ENCODE measurements around the gene KSR2. TPM values are rescaled to one million over a fixed set of nuclear protein-coding genes. Genes with fewer than 3 reads are reported as not detected.

Gene KSR2
- total and polyA plus RNA-seq, 2 donors from 2014 or later = 0.34 to 2.9 TPM

DNA sequence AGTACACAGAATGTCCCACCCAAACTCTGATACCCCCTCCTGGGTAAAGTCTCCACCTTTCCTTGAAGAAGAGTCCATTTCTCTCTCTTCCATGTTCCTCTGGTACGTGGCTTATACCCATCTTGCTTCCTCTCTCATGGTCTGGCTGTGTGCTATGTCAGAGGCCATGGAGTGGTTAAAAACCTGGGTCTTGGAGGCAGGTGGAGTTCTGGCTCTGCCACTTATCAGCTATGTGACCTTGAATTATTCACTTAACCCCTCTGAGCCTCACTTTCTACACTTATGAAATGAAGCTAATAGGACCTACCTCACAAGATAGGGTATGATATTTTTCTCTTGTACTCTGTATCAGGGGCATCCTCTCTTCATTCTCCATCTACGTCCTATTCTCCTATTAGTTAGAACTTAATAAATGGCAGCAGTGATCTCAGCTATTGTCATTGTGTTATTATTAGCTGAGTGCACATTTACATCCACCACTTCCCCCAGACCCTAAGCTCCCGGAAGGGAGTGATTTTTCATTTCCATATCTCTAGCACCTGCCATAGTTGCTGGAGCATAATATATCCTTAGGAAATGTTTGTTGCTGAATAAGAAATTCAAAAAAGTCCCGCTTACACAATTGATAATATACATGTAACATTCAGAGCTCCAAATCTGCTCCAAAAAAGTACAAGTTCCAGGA is 547.6 kb downstream of the KSR2 start:
- FAIRE-seq (no peak), DNase-seq (peak in 1 of 5 donors; percentile 31)
- H3K9me3 ChIP-seq (ENCODE audit: control insufficient read depth in 2 of 3, insufficient read depth in 1 of 3, low read length in 3 of 3) = no peaks in the 10 kb centered on the region
- H3K4me3 ChIP-seq (ENCODE audit: low read length in 3 of 3) = no peak overlapping the region
- intact Hi-C loops (cut with DNase I) = no loop called here
- TF ChIP-seq, protein P1, sequence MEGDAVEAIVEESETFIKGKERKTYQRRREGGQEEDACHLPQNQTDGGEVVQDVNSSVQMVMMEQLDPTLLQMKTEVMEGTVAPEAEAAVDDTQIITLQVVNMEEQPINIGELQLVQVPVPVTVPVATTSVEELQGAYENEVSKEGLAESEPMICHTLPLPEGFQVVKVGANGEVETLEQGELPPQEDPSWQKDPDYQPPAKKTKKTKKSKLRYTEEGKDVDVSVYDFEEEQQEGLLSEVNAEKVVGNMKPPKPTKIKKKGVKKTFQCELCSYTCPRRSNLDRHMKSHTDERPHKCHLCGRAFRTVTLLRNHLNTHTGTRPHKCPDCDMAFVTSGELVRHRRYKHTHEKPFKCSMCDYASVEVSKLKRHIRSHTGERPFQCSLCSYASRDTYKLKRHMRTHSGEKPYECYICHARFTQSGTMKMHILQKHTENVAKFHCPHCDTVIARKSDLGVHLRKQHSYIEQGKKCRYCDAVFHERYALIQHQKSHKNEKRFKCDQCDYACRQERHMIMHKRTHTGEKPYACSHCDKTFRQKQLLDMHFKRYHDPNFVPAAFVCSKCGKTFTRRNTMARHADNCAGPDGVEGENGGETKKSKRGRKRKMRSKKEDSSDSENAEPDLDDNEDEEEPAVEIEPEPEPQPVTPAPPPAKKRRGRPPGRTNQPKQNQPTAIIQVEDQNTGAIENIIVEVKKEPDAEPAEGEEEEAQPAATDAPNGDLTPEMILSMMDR (IDR thresholded peaks at IDR 0.05; ENCODE audit: borderline replicate concordance, extremely low read depth, insufficient read depth) = no peak
- no peaks in the 10 kb centered on the region for H3K36me3 ChIP-seq (ENCODE audit: control insufficient read depth in 2 of 3, insufficient read depth in 3 of 3, low read length in 3 of 3)
- no peak overlapping the region for H3K9ac ChIP-seq (ENCODE audit: low read length in 3 of 3)
- no peak overlapping the region for H3K27ac ChIP-seq (ENCODE audit: low read depth in 2 of 2, low read length in 2 of 2)
- H3K4me1 ChIP-seq (ENCODE audit: control insufficient read depth in 2 of 3, insufficient read depth in 2 of 3, low read depth in 1 of 3, low read length in 3 of 3) = no peaks in the 10 kb centered on the region
- no peaks in the 10 kb centered on the region for H3K27me3 ChIP-seq (ENCODE audit: control insufficient read depth, insufficient read depth, low read length)

DNA sequence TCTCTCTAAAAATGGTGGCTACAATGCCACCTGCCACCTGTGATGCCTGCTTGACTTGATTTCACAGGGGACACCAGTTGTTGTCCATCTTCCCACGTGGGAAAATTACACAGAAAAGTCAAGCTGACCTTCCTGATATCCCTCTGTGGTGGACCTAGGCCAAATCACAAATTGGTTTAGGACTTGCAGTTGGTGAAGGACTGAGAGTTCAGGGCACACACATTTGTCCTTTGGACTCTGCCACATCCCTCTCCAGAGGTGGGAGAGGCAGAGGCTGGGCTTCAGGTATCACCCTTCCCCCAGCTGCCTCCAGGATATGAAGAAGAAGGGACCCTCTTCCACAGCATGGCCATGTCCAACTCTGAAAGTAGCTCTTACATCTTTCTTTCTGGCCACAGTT is 551.8 kb downstream of the KSR2 start:
- Histone ChIP-seq H3K4me3 (ENCODE audit: low read length in 3 of 3) (no peak overlapping the region), H3K9ac (ENCODE audit: low read length in 3 of 3) (no peak overlapping the region), H3K27ac (ENCODE audit: low read depth in 2 of 2, low read length in 2 of 2) (no peak overlapping the region), H3K36me3 (ENCODE audit: control insufficient read depth in 2 of 3, insufficient read depth in 3 of 3, low read length in 3 of 3) (no peaks in the 10 kb centered on the region), H3K9me3 (ENCODE audit: control insufficient read depth in 2 of 3, insufficient read depth in 1 of 3, low read length in 3 of 3) (no peaks in the 10 kb centered on the region), H3K27me3 (ENCODE audit: control insufficient read depth, insufficient read depth, low read length) (no peaks in the 10 kb centered on the region), H3K4me1 (ENCODE audit: control insufficient read depth in 2 of 3, insufficient read depth in 2 of 3, low read depth in 1 of 3, low read length in 3 of 3) (no peaks in the 10 kb centered on the region)
- intact Hi-C loops (cut with DNase I) = no loop called here
- DNase-seq = no peak
- FAIRE-seq = no peak
- TF ChIP-seq, protein P1 (IDR thresholded peaks at IDR 0.05; ENCODE audit: borderline replicate concordance, extremely low read depth, insufficient read depth) = no peak

DNA sequence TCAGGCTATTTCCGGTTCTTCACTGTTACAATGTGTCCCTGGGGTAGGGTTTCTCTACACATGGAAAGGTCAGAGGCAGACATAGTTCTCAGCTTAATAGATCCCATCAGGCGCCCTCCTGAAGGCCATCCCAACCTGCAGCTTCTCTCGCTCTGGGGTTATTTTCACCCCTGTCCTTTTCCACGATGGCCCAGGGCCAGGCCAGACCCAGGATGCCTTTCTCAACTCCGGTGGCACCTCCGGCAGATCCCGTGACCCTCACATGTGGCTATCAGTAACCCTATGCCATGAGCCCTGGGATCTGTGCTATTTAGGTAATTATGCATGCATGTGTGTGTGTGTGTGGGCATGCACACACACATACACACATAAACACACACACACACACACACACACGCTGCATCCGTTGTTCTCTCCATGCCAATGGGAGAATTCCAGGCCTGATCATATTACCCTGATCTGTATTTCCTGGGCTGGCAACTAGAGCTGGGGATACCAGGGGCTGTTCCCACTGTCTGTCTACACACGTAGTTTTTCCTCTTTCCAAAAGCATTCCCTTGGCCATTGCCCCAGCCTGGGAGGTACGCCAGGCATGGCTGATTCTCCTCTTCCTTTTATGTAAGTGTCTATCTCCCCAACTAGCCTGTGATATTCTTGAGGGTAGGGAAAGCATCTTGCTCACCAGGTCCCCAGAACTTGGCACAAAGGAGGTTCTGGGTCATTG is 556.2 kb downstream of the KSR2 start:
- H3K36me3 ChIP-seq (ENCODE audit: control insufficient read depth in 2 of 3, insufficient read depth in 3 of 3, low read length in 3 of 3) = no peaks in the 10 kb centered on the region
- no peak overlapping the region for H3K9ac ChIP-seq (ENCODE audit: low read length in 3 of 3)
- TF ChIP-seq, protein P1 (IDR thresholded peaks at IDR 0.05; ENCODE audit: borderline replicate concordance, extremely low read depth, insufficient read depth) = no peak
- no peak overlapping the region for H3K4me3 ChIP-seq (ENCODE audit: low read length in 3 of 3)
- FAIRE-seq (no peak), DNase-seq (no peak)
- no peaks in the 10 kb centered on the region for H3K27me3 ChIP-seq (ENCODE audit: control insufficient read depth, insufficient read depth, low read length)
- no peaks in the 10 kb centered on the region for H3K9me3 ChIP-seq (ENCODE audit: control insufficient read depth in 2 of 3, insufficient read depth in 1 of 3, low read length in 3 of 3)
- no peak overlapping the region for H3K27ac ChIP-seq (ENCODE audit: low read depth in 2 of 2, low read length in 2 of 2)
- intact Hi-C loops (cut with DNase I) = no loop called here
- peaks cover 0 to 4% (median 4%) of the 10 kb centered on the region in 3 donors for H3K4me1 ChIP-seq (ENCODE audit: control insufficient read depth in 2 of 3, insufficient read depth in 2 of 3, low read depth in 1 of 3, low read length in 3 of 3)
